Heart right ventricle (tissue), 16 donors: ENCODE measurements around the gene CYFIP1. TPM values are rescaled to one million over a fixed set of nuclear protein-coding genes. Genes with fewer than 3 reads are reported as not detected.

Source experiments
- ATAC-seq, 8 donors: fragments of 200-7000 bp; cut with Tn5 transposase; one replicate each; pipeline ENCODE4 v1.9.1; 2020; ENCODE audit warnings: mild to moderate bottlenecking in 8 of 8, moderate library complexity in 8 of 8, moderate number of reproducible peaks in 1 of 8
- DNase-seq, 2 donors: peaks; one replicate each; pipeline ENCODE4 v3.0.0-alpha.2; 2020
- H3K27ac ChIP-seq, 10 donors: fragments of 200-600 bp; sonication (generic) in 2 of 10; one replicate each; pipeline versions ENCODE4 v1.5.0 to v1.8.0; 2020 to 2022; ENCODE audit warnings: mild to moderate bottlenecking in 3 of 10
- H3K27me3 ChIP-seq, 7 donors: fragments of 200-600 bp; one replicate each; pipeline ENCODE4 v1.8.0; 2021 to 2022; ENCODE audit warnings: mild to moderate bottlenecking in 2 of 7
- H3K36me3 ChIP-seq, 9 donors: fragments of 200-600 bp; sonication (generic) in 1 of 9; one replicate each; pipeline versions ENCODE4 v1.5.0 to v1.8.0; 2020 to 2022; ENCODE audit warnings: mild to moderate bottlenecking in 2 of 9
- H3K4me1 ChIP-seq, 9 donors: fragments of 200-600 bp; sonication (generic) in 1 of 9; one replicate each; pipeline versions ENCODE4 v1.5.0 to v1.8.0; 2020 to 2022; ENCODE audit warnings: mild to moderate bottlenecking in 4 of 9
- H3K4me3 ChIP-seq, 10 donors: fragments of 200-600 bp; sonication (generic) in 2 of 10; one replicate each; pipeline versions ENCODE4 v1.5.0 to v1.8.0; 2020 to 2022; ENCODE audit warnings: mild to moderate bottlenecking in 7 of 10, moderate library complexity in 2 of 10
- H3K9me3 ChIP-seq, 11 donors: fragments of 200-600 bp in 10 of 11; sonication (generic) in 2 of 11; one replicate each; pipeline versions ENCODE4 v1.5.0 to v1.8.0; 2013 to 2022; ENCODE audit warnings: mild to moderate bottlenecking in 2 of 11, control low read depth in 1 of 11, moderate library complexity in 1 of 11
- WGBS, 2 donors: extraction: QIAGEN DNeasy Blood & Tissue Kit; methylation state at CpG; one replicate each; pipeline ENCODE4 v1.1.7; 2013; ENCODE audit warnings: inconsistent platforms in 1 of 2; 5-methylcytosine and 5-hydroxymethylcytosine counted together
- intact Hi-C, 10 donors: fragments of 100-400 bp; cut with DNase I; formaldehyde crosslinking; loops; one replicate each; pipeline versions ENCODE4 v1.11.1 to v1.14.2; 2022
- polyA plus RNA-seq, 2 donors: library from polyadenylated mRNA; stranded (reverse); fragments of 200-250 nt; gene quantifications; one replicate each; pipeline ENCODE4 v1.2.3, GENCODE V29; 2013
- total RNA-seq, 10 donors: library from RNA; stranded (reverse); fragmentation: NEBNext Ultra II Directional in 3 of 10; extraction: Animal tissue kit (Norgen Biotek cat#: 25700) in 3 of 10; gene quantifications; one replicate each; pipeline versions ENCODE4 v1.2.1 to v1.2.4, GENCODE V29; 2021 to 2023
- TF ChIP-seq, protein P1 (sequence below), 9 donors: fragments of 200-600 bp; sonication (generic) in 2 of 9; IDR thresholded peaks; one replicate each; pipeline versions ENCODE4 v1.5.0 to v1.8.0; 2021 to 2022; ENCODE audit warnings: antibody characterized with exemption in 9 of 9, mild to moderate bottlenecking in 5 of 9, moderate library complexity in 1 of 9
- donor health status: Arrhythmogenic right ventricular cardiomyopathy.
- donor health status: ischemic (EF 13 %, LVEDD 7.1; RV severe dilation, severe dysfunction).
- donor health status: healthy with polysubstance abuse.
- donor health status: DM: no; HTN: yes; CAD: no.
- donor health status: DM: no; HTN: no; CAD: no.
- donor health status: ischemic (EF 25% LVEDD 6.9; RV normal size, moderate dysfunction).
- donor health status: ischemic (EF 25% LVEDD 5.7; RV mildly dilated, moderate dysfunction).
- donor health status: healthy.
- donor health status: DM: yes; HTN: yes; CAD: no.
- donor health status: Ischemic cardiomyopathy.
- donor health status: ischemic (EF 35%, LVEDD 5.7; RV mildly dilated, moderate dysfunction).
- donor health status: nonischemic (EF 11% LVEDD 7.7; RV severe dilation, severe dysfunction).
- donor health status: DM: yes; HTN: yes; CAD: no.
- donor health status: PGD.
- donor health status: ischemic (EF 29% LVEDD 5.4; RV normal size, mild dysfunction).
- donor health status: nonischemic (EF 23%, LVEDD 6.1; RV moderate dilation, normal function).

CYFIP1 gene
- total and polyA plus RNA-seq, 12 donors: 12.4 to 56.6 (median 27.1) TPM

DNA sequence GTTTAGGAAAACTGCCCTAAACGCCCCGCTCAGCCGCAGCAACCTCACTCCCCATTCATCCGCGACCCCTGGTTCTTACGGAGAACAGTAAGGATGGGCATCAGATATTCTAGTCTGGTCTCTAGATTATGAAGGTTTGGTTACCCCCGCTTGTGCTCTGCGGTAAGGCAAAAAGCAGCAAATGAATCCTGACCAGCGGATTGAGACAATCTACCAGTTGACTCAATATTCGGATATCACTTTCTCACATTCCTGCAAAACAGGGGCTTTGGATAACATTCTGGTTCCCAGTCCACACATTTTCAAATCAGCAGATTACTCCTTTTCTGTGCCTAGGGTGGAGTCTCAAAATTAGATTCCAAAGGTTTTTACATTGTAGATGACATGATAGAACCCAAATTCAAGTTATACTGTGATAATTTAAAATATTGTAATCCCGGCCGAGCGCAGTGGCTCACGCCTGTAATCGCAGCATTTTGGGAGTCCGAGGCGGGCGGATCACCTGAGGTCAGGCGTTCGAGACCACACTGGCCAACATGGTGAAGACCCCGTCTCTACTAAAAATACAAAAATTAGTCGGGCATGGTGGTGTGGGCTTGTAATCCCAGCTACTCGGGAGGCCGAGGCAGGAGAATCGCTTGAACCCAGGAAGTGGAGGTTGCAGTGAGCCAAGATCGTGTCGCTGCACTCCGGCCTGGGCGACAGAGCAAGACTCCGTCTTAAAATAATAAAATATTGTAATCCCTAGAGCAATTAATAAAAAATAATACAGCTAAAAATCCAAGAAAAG, 1.1 kb upstream of the CYFIP1 start:
- no peaks in the 10 kb centered on the region for H3K36me3 ChIP-seq
- peak in 2 of 8 donors; percentile 6 to 25 for ATAC-seq
- H3K27ac ChIP-seq: peak overlapping the region in 8 of 10 donors; percentile 84 to 95 (median 90)
- H3K27me3 ChIP-seq: peaks cover 0 to 15% (median 0%) of the 10 kb centered on the region in 7 donors
- WGBS, 2 donors: 71 to 72% methylated on average over 30 of the region's 30 CpGs
- no peaks in the 10 kb centered on the region for H3K9me3 ChIP-seq
- intact Hi-C loops: loop anchor here in 4 of 10 donors (2.0 to 10.0 kb wide), 5 partner anchors 32 to 144 kb away; partner anchors contain the start of genes NIPA2 (in 1 of the 4) and TUBGCP5 (in 1 of the 4)
- H3K4me1 ChIP-seq: peaks cover 3 to 29% (median 15%) of the 10 kb centered on the region in 9 donors
- peak overlapping the region; percentile 48 to 95 (median 92) for H3K4me3 ChIP-seq
- no peak for DNase-seq
- TF ChIP-seq, protein P1, sequence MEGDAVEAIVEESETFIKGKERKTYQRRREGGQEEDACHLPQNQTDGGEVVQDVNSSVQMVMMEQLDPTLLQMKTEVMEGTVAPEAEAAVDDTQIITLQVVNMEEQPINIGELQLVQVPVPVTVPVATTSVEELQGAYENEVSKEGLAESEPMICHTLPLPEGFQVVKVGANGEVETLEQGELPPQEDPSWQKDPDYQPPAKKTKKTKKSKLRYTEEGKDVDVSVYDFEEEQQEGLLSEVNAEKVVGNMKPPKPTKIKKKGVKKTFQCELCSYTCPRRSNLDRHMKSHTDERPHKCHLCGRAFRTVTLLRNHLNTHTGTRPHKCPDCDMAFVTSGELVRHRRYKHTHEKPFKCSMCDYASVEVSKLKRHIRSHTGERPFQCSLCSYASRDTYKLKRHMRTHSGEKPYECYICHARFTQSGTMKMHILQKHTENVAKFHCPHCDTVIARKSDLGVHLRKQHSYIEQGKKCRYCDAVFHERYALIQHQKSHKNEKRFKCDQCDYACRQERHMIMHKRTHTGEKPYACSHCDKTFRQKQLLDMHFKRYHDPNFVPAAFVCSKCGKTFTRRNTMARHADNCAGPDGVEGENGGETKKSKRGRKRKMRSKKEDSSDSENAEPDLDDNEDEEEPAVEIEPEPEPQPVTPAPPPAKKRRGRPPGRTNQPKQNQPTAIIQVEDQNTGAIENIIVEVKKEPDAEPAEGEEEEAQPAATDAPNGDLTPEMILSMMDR (IDR thresholded peaks at IDR 0.05): no peak

DNA sequence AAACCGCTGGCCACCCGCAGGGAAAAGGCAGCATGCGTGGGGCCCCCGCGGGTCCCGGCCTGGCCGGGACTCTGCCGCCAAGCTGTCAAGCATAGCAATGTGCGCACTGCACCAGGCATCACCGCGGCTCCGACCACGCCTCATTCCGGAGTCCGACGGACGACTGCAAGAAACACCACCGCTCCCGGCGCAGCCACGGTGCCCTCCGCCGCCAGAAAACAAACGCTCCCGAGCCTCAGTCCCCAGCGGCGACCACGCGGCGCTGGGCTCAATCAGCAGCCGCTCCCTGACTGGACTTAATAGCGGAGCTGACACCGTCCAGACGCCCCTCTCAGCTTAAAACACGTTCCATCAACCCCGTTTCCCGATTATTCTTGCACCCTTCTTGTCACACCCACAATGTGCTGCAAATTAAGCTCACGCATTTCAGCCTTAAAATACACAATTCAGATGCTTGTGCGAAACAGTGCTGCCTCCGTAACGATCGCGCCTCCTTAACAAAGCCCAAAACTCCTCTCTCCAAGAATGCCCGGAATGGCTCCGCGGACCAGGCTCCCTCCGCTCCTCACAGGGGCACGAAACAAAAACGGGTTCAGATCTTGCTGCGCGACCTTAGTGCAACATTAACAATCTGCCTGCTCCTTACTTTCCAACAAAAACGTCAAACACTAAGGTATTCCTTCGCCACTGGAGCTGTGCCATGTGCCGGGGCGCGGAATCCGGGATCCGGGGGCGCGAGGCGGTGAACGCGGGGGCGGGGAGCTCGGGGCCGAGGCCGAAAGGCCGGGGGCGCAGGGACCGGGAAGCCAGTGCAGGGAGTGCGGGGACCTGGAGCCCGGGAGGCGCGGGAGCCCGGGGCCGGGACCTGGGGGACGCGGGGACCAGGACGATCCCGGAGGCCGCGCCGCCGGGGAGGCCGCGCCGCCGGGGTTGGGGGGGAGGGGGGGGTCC, 655 bp downstream of the CYFIP1 start:
- intact Hi-C loops: loop anchor here in 7 of 10 donors (2.0 to 10.0 kb wide), 8 partner anchors 23 to 142 kb away; partner anchors contain the start of genes NIPA2 (in 1 of the 7) and TUBGCP5 (in 1 of the 7)
- ATAC-seq (peak; percentile 34 to 74 (median 64)), DNase-seq (peak; percentile 47 to 72)
- H3K27ac ChIP-seq: peak overlapping the region; percentile 83 to 95 (median 88)
- WGBS, 2 donors: 0 to 1% methylated on average over 72 to 83 of the region's 88 CpGs
- H3K9me3 ChIP-seq: no peaks in the 10 kb centered on the region
- no peaks in the 10 kb centered on the region for H3K36me3 ChIP-seq
- peaks cover 0 to 15% (median 0%) of the 10 kb centered on the region in 7 donors for H3K27me3 ChIP-seq
- H3K4me3 ChIP-seq: peak overlapping the region; percentile 48 to 95 (median 92)
- peaks cover 3 to 40% (median 15%) of the 10 kb centered on the region in 9 donors for H3K4me1 ChIP-seq
- TF ChIP-seq, protein P1 (IDR thresholded peaks at IDR 0.05): peak in 3 of 9 donors; percentile 9 to 22 (median 13)

DNA sequence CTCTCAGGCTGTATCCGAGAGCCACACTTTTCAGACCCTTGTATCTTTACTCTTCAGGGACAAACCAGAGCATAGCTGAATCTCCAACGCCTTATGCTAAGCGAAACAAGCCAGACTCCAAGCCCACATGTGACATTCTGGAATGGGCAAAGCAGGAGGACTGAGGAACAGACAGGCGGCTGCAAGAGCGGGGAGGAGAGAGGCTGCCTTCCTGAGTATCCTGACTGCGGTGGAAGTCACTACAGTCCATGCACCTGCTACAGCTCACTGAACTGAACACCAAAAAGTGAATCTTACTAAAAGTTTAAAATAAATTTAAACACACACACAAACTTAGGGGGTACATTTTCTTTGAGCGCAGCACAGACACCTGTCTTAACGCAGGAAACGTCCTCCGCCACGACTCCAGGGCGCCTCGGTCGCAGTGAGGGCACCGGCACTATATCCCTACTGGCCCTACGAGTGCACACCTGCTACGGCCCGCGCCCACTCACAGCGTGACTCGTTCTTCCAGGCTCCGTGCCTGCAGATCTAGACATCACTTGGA, 1.4 kb downstream of the CYFIP1 start:
- intact Hi-C loops: loop anchor here in 3 of 10 donors (2.0 to 10.0 kb wide), 3 partner anchors 22 to 64 kb away; no protein-coding TSS in a partner anchor

More for the DNA sequence above, 1.4 kb downstream of the CYFIP1 start:
- no peak for DNase-seq
- H3K27me3 ChIP-seq: peaks cover 0 to 15% (median 0%) of the 10 kb centered on the region in 7 donors
- no peaks in the 10 kb centered on the region for H3K9me3 ChIP-seq
- peaks cover 3 to 48% (median 18%) of the 10 kb centered on the region in 9 donors for H3K4me1 ChIP-seq
- peak overlapping the region; percentile 48 to 95 (median 92) for H3K4me3 ChIP-seq
- ATAC-seq: peak in 7 of 8 donors; percentile 0 to 40 (median 26)
- TF ChIP-seq, protein P1 (IDR thresholded peaks at IDR 0.05): no peak
- 13 to 14% methylated on average over 22 of the region's 22 CpGs for WGBS, 2 donors
- peak overlapping the region in 8 of 10 donors; percentile 84 to 95 (median 90) for H3K27ac ChIP-seq
- H3K36me3 ChIP-seq: no peaks in the 10 kb centered on the region
